Stomach (tissue), 9 donors: ENCODE measurements around the gene RPS6KA4. TPM values are rescaled to one million over a fixed set of nuclear protein-coding genes. Genes with fewer than 3 reads are reported as not detected.
A peak's percentile ranks its signal among the peaks of the same experiment; 100 is the strongest.

Experiments
- DNase-seq, 2 donors: peaks; one replicate each; pipeline versions ENCODE4 v3.0.0 to v3.0.0-alpha.2; 2013 to 2019
- H3K27ac ChIP-seq, 5 donors: fragments of 200-600 bp in 4 of 5; sonication (generic) in 4 of 5; one replicate each; pipeline ENCODE4 v1.5.1; 2013 to 2019; ENCODE audit warnings: mild to moderate bottlenecking in 1 of 5, moderate library complexity in 1 of 5
- H3K27me3 ChIP-seq, 3 donors: fragments of 200-600 bp; sonication (generic); one replicate each; pipeline ENCODE4 v1.5.1; 2017 to 2019; ENCODE audit warnings: mixed run types in 1 of 3
- H3K36me3 ChIP-seq, 4 donors: fragments of 200-600 bp; sonication (generic); 1 replicate in 3 of 4; 2 replicates in 1 of 4; pipeline ENCODE4 v1.5.1; 2016 to 2019
- H3K4me1 ChIP-seq, 4 donors: fragments of 200-600 bp; sonication (generic); one replicate each; pipeline ENCODE4 v1.5.1; 2016 to 2019
- H3K4me3 ChIP-seq, 4 donors: fragments of 200-600 bp; sonication (generic) in 3 of 4; one replicate each; pipeline ENCODE4 v1.5.1; 2016 to 2019; ENCODE audit warnings: mild to moderate bottlenecking in 1 of 4
- H3K9me3 ChIP-seq, 4 donors: fragments of 200-600 bp; sonication (generic); one replicate each; pipeline ENCODE4 v1.5.1; 2016 to 2019
- EP300 ChIP-seq: sonication (generic); formaldehyde crosslinking; IDR thresholded peaks from one replicate; pipeline ENCODE4 v1.6.1; 2017; ENCODE audit warnings: antibody characterized with exemption
- POLR2A ChIP-seq, 4 donors: fragments of 450-650 bp; IDR thresholded peaks; one replicate each; pipeline ENCODE4 v1.6.1; 2016; ENCODE audit warnings: antibody characterized with exemption in 4 of 4, control low read depth in 2 of 4, mild to moderate bottlenecking in 1 of 4, moderate library complexity in 1 of 4
- POLR2AphosphoS5 ChIP-seq, 3 donors: sonication (generic); formaldehyde crosslinking; IDR thresholded peaks; one replicate each; pipeline ENCODE4 v1.6.1; 2016; ENCODE audit warnings: antibody characterized with exemption in 3 of 3
- WGBS, 5 donors: extraction: QIAGEN DNeasy Blood & Tissue Kit in 3 of 5; methylation state at CpG; one replicate each; pipeline versions ENCODE4 v1.1.5 to v1.1.7; 2013 to 2018; 5-methylcytosine and 5-hydroxymethylcytosine counted together
- intact Hi-C: fragments of 100-400 bp; cut with DNase I; formaldehyde crosslinking; loops from one replicate; pipeline ENCODE4 v1.15.1; 2023; ENCODE audit warnings: low total_unique reads
- polyA plus RNA-seq, 3 donors: library from polyadenylated mRNA; stranded (reverse); fragments of 200-250 nt; gene quantifications; one replicate each; pipeline ENCODE4 v1.2.3, GENCODE V29; 2013
- total RNA-seq, 5 donors: library from RNA; depleted of rRNA; stranded (reverse); fragments of >200 nt; gene quantifications; one replicate each; pipeline versions ENCODE4 v1.1.0 to v1.2.3, GENCODE V29; 2014 to 2016
- TF ChIP-seq, protein P1 (sequence below), 7 experiments: fragments of 450-650 bp in 4 of 7; fragments of 200-600 bp in 3 of 7; sonication (generic) in 3 of 7; IDR thresholded peaks; one replicate each; pipeline ENCODE4 v1.5.1; 2016 to 2019; ENCODE audit warnings: antibody characterized with exemption in 7 of 7, control low read depth in 2 of 7, mild to moderate bottlenecking in 1 of 7
- donor health status: healthy with polysubstance abuse.
- donor health status: Bipolar disorder and iron deficiency.
- donor health status: healthy.

The RPS6KA4 gene
- total and polyA plus RNA-seq, 8 donors, result 15.4 to 103 (median 29.6) TPM

DNA sequence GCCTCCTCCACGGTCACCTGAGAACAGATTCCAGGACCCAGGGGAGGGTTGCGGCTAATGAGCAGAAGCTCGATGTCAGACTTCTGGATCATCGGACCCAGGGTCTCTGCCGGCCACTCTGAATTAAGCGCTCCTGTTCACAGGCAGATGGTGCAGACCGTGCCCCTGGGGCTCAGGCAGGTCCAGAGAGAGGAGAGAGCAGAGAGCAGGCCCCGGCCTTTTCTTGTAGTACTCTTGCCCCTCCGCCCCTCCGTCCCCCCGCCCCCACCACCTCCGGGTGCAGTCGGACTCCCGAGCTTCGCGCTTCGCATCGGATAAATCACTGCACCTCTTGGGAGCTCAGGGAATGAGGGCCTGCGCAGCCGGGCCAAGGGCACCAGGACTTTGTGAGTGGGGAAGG lies 50.3 kb downstream of the RPS6KA4 start:
- Histone ChIP-seq H3K27ac (peak overlapping the region in 1 of 5 donors; percentile 42), H3K4me3 (no peak overlapping the region), H3K36me3 (no peaks in the 10 kb centered on the region), H3K9me3 (no peaks in the 10 kb centered on the region), H3K27me3 (peaks cover 0 to 9% (median 0%) of the 10 kb centered on the region in 3 donors), H3K4me1 (peaks cover 0 to 34% (median 10%) of the 10 kb centered on the region in 4 donors)
- intact Hi-C loops, result no loop called here
- TF ChIP-seq, protein P1, sequence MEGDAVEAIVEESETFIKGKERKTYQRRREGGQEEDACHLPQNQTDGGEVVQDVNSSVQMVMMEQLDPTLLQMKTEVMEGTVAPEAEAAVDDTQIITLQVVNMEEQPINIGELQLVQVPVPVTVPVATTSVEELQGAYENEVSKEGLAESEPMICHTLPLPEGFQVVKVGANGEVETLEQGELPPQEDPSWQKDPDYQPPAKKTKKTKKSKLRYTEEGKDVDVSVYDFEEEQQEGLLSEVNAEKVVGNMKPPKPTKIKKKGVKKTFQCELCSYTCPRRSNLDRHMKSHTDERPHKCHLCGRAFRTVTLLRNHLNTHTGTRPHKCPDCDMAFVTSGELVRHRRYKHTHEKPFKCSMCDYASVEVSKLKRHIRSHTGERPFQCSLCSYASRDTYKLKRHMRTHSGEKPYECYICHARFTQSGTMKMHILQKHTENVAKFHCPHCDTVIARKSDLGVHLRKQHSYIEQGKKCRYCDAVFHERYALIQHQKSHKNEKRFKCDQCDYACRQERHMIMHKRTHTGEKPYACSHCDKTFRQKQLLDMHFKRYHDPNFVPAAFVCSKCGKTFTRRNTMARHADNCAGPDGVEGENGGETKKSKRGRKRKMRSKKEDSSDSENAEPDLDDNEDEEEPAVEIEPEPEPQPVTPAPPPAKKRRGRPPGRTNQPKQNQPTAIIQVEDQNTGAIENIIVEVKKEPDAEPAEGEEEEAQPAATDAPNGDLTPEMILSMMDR (IDR thresholded peaks at IDR 0.05), result no peak
- TF ChIP-seq EP300, result no peak
- TF ChIP-seq POLR2A (IDR thresholded peaks at IDR 0.05), result no peak
- no peak for TF ChIP-seq POLR2AphosphoS5 (IDR thresholded peaks at IDR 0.05)
- WGBS, 5 donors, result 73 to 77% (median 73%) methylated on average over 17 to 20 of the region's 20 CpGs
- DNase-seq, result no peak

DNA sequence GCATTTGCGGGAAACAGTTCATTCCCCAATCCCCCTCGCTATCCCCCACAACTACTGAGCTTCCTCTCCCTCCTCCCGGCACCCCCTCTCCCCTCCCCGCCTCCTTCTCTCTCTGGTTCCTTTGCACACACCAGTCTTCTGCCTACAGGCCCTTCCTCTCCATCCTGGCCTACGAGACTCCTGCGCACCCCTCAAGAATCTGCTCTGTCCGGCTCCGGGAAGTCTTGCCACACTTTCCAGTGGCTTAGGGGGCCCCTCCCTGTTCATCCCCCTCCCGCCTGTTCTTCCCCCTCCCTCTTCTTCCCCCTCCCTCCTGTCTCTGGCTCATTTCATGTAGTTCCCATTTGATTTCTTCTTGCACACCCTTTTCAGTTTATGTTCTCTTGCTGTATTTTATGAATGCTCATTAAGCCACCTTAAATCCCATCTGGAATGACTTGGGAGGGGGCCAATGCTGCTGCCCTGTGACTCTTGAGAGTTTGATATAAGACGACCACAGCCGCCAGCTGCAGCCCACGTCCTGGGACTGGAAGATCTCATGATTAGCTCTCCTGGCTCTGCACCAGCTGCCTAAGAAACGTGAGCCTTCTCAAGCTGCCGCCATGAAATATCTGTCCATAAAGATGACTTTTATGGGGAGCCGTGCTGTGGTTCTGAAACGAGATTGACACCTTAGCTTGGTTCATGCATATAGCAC lies 50.9 kb downstream of the RPS6KA4 start:
- TF ChIP-seq POLR2AphosphoS5 (IDR thresholded peaks at IDR 0.05) (no peak), POLR2A (IDR thresholded peaks at IDR 0.05) (no peak), EP300 (no peak)
- TF ChIP-seq, protein P1 (IDR thresholded peaks at IDR 0.05), result no peak
- Histone ChIP-seq H3K4me3 (no peak overlapping the region), H3K9me3 (no peaks in the 10 kb centered on the region), H3K4me1 (peaks cover 0 to 34% (median 10%) of the 10 kb centered on the region in 4 donors), H3K36me3 (no peaks in the 10 kb centered on the region), H3K27ac (peak overlapping the region in 1 of 5 donors; percentile 42), H3K27me3 (peaks cover 0 to 6% (median 0%) of the 10 kb centered on the region in 3 donors)
- intact Hi-C loops, result no loop called here
- peak in 1 of 2 donors; percentile 73 for DNase-seq
- WGBS, 5 donors, result 32 to 46% (median 40%) methylated on average over 16 of the region's 16 CpGs

DNA sequence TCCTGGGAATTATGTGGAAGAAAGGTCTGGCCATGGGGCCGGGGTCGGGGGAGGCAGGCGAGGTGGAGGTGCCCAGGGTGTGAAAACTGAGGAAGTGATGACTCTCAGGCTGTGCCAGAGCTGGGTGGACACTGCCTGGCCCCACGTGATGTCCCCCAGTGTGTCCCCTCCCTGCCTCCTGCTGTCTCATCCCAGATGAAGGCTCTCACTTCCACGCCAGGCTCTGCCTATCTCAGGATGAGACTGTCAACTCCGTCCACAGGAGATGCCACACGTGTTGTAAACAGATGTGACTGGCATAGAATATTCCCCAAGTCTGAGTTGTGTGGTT lies 51.4 kb downstream of the RPS6KA4 start:
- H3K36me3 ChIP-seq, result no peaks in the 10 kb centered on the region
- 65 to 85% (median 82%) methylated on average over 6 to 7 of the region's 7 CpGs for WGBS, 5 donors
- intact Hi-C loops, result no loop called here

DNA sequence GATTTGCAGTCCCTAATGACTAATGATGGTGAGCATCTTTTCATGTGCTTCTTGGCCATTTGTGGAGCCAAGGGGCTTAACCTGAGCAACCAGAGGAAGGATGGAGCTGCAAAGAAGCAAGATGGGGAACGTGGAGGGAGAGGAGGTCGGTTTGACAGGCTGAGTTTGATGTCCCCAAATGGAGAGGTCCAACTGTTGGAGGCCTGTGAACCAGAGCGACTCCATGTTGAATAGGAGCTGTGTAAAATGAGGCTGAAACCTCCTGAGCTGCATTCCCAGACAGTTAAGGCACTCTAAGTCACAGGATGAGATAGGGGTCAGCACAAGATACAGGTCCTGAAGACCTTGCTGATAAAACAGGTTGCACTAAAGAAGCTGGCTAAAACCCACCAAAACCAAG lies 54.5 kb downstream of the RPS6KA4 start:
- intact Hi-C loops, result no loop called here
- Histone ChIP-seq H3K9me3 (no peaks in the 10 kb centered on the region), H3K27ac (no peak overlapping the region), H3K4me1 (peaks cover 0 to 20% (median 6%) of the 10 kb centered on the region in 4 donors), H3K36me3 (no peaks in the 10 kb centered on the region), H3K27me3 (peaks cover 0 to 6% (median 0%) of the 10 kb centered on the region in 3 donors), H3K4me3 (no peak overlapping the region)
- WGBS, 5 donors, result 69 to 85% (median 77%) methylated on average over 3 of the region's 3 CpGs
- no peak for DNase-seq
- TF ChIP-seq EP300 (no peak), POLR2A (IDR thresholded peaks at IDR 0.05) (no peak), POLR2AphosphoS5 (IDR thresholded peaks at IDR 0.05) (no peak)
- TF ChIP-seq, protein P1 (IDR thresholded peaks at IDR 0.05), result no peak

More for the DNA sequence above, 51.4 kb downstream of the RPS6KA4 start:
- peak overlapping the region in 1 of 5 donors; percentile 42 for H3K27ac ChIP-seq
- peaks cover 0 to 34% (median 10%) of the 10 kb centered on the region in 4 donors for H3K4me1 ChIP-seq
- peaks cover 0 to 6% (median 0%) of the 10 kb centered on the region in 3 donors for H3K27me3 ChIP-seq
- TF ChIP-seq POLR2A (IDR thresholded peaks at IDR 0.05), result no peak
- TF ChIP-seq, protein P1 (IDR thresholded peaks at IDR 0.05), result no peak
- no peak for TF ChIP-seq POLR2AphosphoS5 (IDR thresholded peaks at IDR 0.05)
- TF ChIP-seq EP300, result no peak
- DNase-seq, result no peak
- no peak overlapping the region for H3K4me3 ChIP-seq
- H3K9me3 ChIP-seq, result no peaks in the 10 kb centered on the region
